MCF 10A (cell line): ENCODE data around the gene GOLGA6B. TPM values are rescaled to one million over a fixed set of nuclear protein-coding genes. Genes with fewer than 3 reads are reported as not detected.
"Not testable (repeated sequence)": the region's sequence is repeated elsewhere in the genome, so short reads cannot be mapped to it uniquely, and the experiment has no call there.

Source experiments
- BruUV-seq: library from RNA; stranded (reverse); fragments of 400-500 nt; replicated peaks from 2 replicates; lab custom pipeline; 2021; lab: Mats Ljungman, UMichigan
- CTCF ChIA-PET: fragments of 300-600 bp; sonication (Branson Sonifier 250); formaldehyde crosslinking; extraction: SDS; loops from one replicate; lab custom pipeline; 2021; ENCODE audit warnings: antibody characterized with exemption, inconsistent platforms; lab: Yijun Ruan, JAX
- POLR2A ChIA-PET: fragments of 300-600, 350-650 bp; sonication (Branson Sonifier 250); formaldehyde crosslinking; extraction: SDS; loops from one replicate; lab custom pipeline; 2020; ENCODE audit warnings: antibody characterized with exemption, inconsistent platforms; lab: Yijun Ruan, JAX
- DNase-seq: peaks from one replicate; pipeline ENCODE4 v3.0.0-alpha.2; 2018; ENCODE audit not compliant: unreplicated experiment
- H3K27ac Mint-ChIP-seq: one replicate; pipeline ENCODE4 v1.8.0; 2022; ENCODE audit warnings: mild to moderate bottlenecking, low read depth, mixed read lengths; ENCODE audit not compliant: unreplicated experiment
- H3K27me3 Mint-ChIP-seq: one replicate; pipeline ENCODE4 v1.8.0; 2022; ENCODE audit warnings: mixed read lengths; ENCODE audit not compliant: insufficient read depth, unreplicated experiment
- H3K36me3 Mint-ChIP-seq: one replicate; pipeline ENCODE4 v1.8.0; 2022; ENCODE audit warnings: mild to moderate bottlenecking, moderate library complexity, mixed read lengths; ENCODE audit not compliant: insufficient read depth, unreplicated experiment
- H3K4me1 Mint-ChIP-seq: one replicate; pipeline ENCODE4 v1.8.0; 2022; ENCODE audit warnings: mixed read lengths; ENCODE audit not compliant: insufficient read depth, unreplicated experiment
- H3K4me3 Mint-ChIP-seq: one replicate; pipeline ENCODE4 v1.8.0; 2022; ENCODE audit warnings: mild to moderate bottlenecking, moderate library complexity, mixed read lengths; ENCODE audit not compliant: unreplicated experiment
- H3K9me3 Mint-ChIP-seq: one replicate; pipeline ENCODE4 v1.8.0; 2022; ENCODE audit warnings: mixed read lengths; ENCODE audit not compliant: unreplicated experiment
- CTCF ChIP-seq: fragments of 200-600 bp; IDR thresholded peaks from one replicate; pipeline ENCODE4 v1.8.0; 2022; ENCODE audit warnings: antibody characterized with exemption, mild to moderate bottlenecking; ENCODE audit not compliant: unreplicated experiment
- intact Hi-C: fragments of 100-400 bp; cut with micrococcal nuclease; formaldehyde crosslinking; loops from 2 replicates; pipeline ENCODE4 v1.14.1; 2022
- total RNA-seq: library from RNA; stranded (reverse); gene quantifications from 2 replicates; pipeline ENCODE4 v1.2.3, GENCODE V29; 2022

The GOLGA6B gene
- total RNA-seq, 1 experiment from 2014 or later: not detected

- intact Hi-C loops: no loop called here
- H3K4me1 Mint-ChIP-seq: no peaks in the 10 kb centered on the region
Observed at GRCh38 chr15:72700076-72700475, 45.6 kb downstream of the GOLGA6B start.

DNA sequence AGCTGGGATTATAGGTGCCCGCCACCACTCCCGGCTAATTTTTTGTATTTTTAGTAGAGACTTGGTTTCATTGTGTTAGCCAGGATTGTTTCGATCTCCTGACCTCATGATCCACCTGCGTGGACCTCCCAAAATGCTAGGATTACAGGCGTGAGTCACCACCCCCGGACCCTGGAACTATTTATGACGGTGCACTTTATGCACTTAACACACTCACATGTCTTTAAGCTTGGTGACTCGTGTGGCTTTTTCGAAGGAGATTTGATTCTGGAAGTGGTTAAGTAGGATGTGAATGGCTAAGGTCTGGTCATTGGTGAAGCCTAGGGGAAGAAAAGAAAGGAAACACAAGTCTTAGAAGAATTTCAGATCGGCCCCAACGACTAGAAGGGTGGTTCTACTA is 51.8 kb downstream of the GOLGA6B start:
- Mint-ChIP-seq H3K36me3 (peaks cover 13% of the 10 kb centered on the region), H3K4me3 (no peak overlapping the region), H3K27ac (no peak overlapping the region), H3K27me3 (no peaks in the 10 kb centered on the region), H3K9me3 (no peaks in the 10 kb centered on the region), H3K4me1 (no peaks in the 10 kb centered on the region)
- no peak for TF ChIP-seq CTCF
- no peak for DNase-seq
- POLR2A ChIA-PET: no interaction called here
- CTCF ChIA-PET: interaction anchor here (0.6 to 1.2 kb wide), 2 partner anchors 106 to 564 kb away, joined by 3 to 4 read pairs; no protein-coding TSS in a partner anchor
- intact Hi-C loops: no loop called here
- no TSS peak for BruUV-seq

More at GRCh38 chr15:72700076-72700475, 45.6 kb downstream of the GOLGA6B start:
- H3K27me3 Mint-ChIP-seq: no peaks in the 10 kb centered on the region
- H3K9me3 Mint-ChIP-seq: no peaks in the 10 kb centered on the region
- H3K27ac Mint-ChIP-seq: no peak overlapping the region
- POLR2A ChIA-PET: interaction anchor here (0.7 to 1.6 kb wide), 2 partner anchors 8 to 133 kb away, joined by 4 to 7 read pairs; no protein-coding TSS in a partner anchor
- no peaks in the 10 kb centered on the region for H3K36me3 Mint-ChIP-seq
- no peak for DNase-seq
- no peak overlapping the region for H3K4me3 Mint-ChIP-seq
- no TSS peak for BruUV-seq
- CTCF ChIA-PET: no interaction called here
- no peak for TF ChIP-seq CTCF

GRCh38 chr15:72708551-72709303 is 54.2 kb downstream of the GOLGA6B start:
- BruUV-seq, DNase-seq, H3K27me3 Mint-ChIP-seq, H3K4me3 Mint-ChIP-seq, H3K27ac Mint-ChIP-seq, intact Hi-C loops, H3K9me3 Mint-ChIP-seq, H3K4me1 Mint-ChIP-seq: not testable (repeated sequence)
- H3K36me3 Mint-ChIP-seq: peaks cover 26% of the 10 kb centered on the region
- ChIA-PET POLR2A (interaction anchor here (1.2 kb wide), 1 partner anchor 10 kb away, joined by 7 read pairs; no protein-coding TSS in a partner anchor), CTCF (interaction anchor here (1.8 to 1.9 kb wide), 2 partner anchors 10 to 13 kb away, joined by 4 to 8 read pairs; no protein-coding TSS in a partner anchor)

Other genes starting within 250 kb of the GOLGA6B start
- 234 and 235 TPM in 2 replicates for gene ARIH1, start 180.4 kb upstream of the GOLGA6B start, total RNA-seq
- gene HIGD2B, start 31.5 kb downstream of the GOLGA6B start, total RNA-seq: not detected in 2 replicates
- 17.3 and 18.9 TPM in 2 replicates for gene BBS4, start 31.5 kb downstream of the GOLGA6B start, total RNA-seq
- gene ADPGK, start 129.1 kb downstream of the GOLGA6B start, total RNA-seq: 41.6 and 53.7 TPM in 2 replicates